NOMO-1 treated with dmso at 0.1 percent for 144 hours (cell line): ENCODE results near the gene SCAPER.

Source experiments
- DNase-seq: peaks from one replicate; lab custom pipeline; 2025; ENCODE audit not compliant: unreplicated experiment; lab: John Stamatoyannopoulos, UW

Gene SCAPER, protein sequence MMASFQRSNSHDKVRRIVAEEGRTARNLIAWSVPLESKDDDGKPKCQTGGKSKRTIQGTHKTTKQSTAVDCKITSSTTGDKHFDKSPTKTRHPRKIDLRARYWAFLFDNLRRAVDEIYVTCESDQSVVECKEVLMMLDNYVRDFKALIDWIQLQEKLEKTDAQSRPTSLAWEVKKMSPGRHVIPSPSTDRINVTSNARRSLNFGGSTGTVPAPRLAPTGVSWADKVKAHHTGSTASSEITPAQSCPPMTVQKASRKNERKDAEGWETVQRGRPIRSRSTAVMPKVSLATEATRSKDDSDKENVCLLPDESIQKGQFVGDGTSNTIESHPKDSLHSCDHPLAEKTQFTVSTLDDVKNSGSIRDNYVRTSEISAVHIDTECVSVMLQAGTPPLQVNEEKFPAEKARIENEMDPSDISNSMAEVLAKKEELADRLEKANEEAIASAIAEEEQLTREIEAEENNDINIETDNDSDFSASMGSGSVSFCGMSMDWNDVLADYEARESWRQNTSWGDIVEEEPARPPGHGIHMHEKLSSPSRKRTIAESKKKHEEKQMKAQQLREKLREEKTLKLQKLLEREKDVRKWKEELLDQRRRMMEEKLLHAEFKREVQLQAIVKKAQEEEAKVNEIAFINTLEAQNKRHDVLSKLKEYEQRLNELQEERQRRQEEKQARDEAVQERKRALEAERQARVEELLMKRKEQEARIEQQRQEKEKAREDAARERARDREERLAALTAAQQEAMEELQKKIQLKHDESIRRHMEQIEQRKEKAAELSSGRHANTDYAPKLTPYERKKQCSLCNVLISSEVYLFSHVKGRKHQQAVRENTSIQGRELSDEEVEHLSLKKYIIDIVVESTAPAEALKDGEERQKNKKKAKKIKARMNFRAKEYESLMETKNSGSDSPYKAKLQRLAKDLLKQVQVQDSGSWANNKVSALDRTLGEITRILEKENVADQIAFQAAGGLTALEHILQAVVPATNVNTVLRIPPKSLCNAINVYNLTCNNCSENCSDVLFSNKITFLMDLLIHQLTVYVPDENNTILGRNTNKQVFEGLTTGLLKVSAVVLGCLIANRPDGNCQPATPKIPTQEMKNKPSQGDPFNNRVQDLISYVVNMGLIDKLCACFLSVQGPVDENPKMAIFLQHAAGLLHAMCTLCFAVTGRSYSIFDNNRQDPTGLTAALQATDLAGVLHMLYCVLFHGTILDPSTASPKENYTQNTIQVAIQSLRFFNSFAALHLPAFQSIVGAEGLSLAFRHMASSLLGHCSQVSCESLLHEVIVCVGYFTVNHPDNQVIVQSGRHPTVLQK (N-terminal part only)

DNA sequence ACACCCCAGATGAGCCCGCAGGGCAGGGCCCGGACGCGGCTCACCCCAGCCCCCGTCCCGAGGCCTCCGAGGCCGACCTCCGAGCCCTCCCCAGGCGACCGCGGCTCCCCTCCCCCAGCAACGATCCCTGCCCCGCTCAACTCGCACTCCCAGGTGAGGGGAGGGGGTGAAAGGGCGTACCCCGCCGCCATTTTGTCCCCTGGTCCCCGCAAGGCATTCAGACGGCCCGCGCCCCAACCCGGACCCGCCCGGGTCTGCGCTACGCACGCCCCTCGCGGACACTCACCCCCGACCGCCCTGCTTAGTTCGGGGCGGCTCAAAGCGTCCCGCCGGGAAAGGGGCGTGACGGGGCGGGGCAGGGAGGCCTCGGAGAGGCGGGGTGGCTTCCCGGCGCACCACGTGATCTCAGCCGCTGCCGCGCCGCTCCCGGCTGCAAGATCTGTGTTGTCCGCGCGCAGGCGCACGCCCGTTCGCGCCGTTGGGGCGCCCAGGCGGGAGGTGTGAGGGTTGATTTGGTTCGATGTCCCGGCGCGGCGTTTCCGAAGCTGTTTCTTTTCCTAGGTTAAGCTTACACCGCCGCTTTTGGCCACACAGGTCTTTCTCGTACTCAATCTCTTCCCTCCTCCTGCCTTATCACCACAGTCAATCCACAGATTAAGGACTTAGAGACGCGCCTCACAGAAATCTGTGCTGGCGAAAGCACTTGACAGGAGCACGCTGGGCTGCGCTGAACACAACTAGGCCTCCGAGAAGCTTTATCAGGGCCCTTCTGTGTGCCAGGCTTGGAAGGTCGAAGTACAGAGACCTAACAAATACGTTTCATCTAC, at the start of gene SCAPER:
Gene SCAPER (minus strand): TSS at position 328 of the 827 bp plus-strand sequence. CDS start 21,523 bp downstream, outside the sequence.
- peak; percentile 85 for DNase-seq

DNA sequence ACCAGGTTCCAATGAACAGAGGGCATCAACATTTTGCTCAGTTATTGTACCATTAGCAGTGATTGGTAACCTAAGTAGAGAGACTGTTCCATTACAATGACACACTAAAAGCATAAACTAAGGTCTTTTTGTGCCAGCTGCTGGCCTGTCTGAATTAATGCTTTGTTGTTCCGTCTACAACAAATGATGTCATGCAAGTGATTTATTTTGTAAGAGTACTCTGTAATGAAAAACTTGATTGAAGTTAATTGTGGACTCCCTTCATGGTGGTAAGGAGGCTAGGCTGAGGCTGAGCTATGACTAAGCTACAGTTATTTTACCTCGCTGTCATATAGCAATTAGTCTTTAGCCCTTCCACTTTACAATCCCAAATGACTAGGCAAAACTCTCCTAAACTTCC, 49.6 kb upstream of the SCAPER start:
- no peak for DNase-seq

DNA sequence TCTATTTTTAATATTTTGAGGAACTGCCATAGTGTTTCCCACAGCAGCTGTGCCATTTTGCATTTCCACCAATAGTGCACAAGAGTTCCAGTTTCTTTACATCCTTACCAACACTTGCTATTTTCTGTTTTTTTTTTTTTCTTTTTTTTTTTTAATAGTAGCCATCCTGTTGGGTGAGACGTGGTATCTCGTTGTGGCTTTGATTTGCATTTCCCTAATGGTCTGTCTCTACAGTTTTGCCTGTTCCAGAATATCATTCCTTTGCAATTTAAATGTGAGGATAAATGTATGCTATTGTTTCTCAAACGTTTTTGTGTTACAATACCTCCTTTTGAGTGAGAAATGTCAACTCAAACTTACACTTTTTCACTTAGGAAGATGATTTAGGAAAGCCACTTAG, 48.8 kb upstream of the SCAPER start:
- no peak for DNase-seq

DNA sequence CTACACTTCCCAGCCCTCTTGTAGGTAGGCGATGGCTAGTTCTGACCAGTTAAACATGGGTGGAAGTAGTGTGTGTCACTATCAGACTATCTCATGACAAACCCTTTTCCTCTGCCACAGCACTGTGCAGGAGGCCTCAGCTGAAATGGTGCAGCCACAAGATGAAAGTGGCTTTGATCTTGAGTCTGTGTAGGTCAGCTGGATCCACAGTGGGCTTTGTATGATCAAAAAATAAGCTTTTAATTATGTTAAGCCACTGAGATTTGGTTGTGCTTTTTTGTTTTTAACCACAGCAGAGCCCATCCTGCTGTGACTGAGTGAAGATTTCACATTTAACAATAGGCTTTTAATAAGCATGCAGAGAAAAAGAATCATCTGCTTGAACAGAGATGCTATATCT, 46.1 kb upstream of the SCAPER start:
- DNase-seq = no peak

DNA sequence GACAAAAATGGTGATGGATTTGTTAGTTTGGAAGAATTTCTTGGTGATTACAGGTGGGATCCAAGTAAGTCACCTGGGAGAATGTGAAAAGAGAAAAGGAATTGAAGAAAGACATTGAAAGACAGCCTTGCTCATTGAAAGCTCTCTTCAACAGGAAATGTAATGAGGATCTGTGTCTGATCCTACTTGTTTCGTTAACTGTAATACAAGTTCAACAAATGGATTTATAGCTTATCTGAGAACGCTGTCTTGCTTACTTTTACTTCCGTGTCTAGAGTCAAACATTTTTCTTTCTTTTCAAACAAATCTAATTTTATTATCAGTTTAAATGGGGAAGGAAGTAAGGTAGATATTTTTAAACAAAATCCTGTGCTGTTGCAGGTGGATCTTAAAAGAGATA, 42.3 kb upstream of the SCAPER start:
- DNase-seq = no peak

DNA sequence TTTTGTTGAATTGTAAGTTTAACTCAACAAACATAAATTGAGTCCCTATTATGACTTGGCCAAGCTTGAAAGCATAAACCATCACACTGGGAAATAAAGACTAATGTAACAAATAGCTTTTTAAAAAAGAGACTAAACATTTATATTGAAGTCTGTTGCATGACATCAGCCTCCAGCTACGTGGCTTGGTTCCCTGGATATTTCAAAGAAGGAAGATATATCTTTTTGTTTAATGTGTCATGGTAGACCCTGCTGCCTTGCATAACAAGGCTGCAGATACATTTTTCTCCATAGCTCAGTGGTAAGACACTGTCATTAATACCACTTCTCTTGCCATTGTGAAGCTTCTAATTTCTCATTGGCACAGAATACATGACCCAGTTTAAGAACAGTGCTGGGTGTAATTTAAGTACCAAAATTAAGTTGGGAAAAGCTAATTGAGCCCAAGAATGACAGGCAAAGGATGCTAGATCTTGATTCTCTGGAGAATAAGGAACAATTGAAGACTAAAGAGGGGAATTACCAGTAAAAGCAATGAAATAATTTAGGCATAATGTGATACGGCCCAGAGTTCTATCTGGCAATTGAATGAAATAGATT, 40.5 kb upstream of the SCAPER start:
- DNase-seq = no peak

DNA sequence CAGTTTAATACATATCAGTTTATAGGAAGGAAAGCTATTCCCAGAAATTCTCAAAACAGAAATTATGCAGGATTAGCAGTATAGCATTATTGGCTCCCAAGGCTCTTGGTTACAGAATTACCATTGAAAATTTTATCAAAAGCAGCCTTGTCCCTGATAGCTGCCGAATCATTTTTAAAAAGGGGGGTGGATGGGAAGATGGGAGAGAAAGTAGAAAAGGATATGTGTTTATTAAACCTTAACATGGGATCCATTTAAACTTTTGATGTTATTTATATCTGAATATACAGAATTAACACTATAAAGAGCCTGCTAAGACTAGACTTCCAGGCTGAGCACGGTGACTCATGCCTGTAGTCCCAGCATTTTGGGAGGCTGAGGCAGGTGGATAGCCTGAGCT, 37.2 kb upstream of the SCAPER start:
- DNase-seq = no peak

DNA sequence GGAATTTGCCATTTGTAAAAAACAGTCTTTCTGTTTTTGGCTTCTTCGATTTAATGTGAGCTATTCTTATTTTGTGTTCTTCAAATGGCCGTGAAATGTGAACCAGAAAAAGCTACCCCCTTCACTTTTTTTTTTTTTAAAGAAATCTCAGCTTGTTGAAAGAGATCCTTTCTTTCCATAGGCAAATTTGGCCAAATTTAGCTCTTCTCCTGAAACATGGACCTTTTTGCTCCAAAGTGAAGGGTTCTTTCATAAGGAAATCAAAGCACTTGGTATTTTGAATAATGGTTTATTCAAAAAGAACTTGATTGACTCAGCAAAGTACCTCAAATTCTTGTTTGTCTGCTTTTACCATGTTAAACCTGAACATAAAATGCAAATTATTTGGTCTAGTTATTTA, 36.5 kb upstream of the SCAPER start:
- no peak for DNase-seq

DNA sequence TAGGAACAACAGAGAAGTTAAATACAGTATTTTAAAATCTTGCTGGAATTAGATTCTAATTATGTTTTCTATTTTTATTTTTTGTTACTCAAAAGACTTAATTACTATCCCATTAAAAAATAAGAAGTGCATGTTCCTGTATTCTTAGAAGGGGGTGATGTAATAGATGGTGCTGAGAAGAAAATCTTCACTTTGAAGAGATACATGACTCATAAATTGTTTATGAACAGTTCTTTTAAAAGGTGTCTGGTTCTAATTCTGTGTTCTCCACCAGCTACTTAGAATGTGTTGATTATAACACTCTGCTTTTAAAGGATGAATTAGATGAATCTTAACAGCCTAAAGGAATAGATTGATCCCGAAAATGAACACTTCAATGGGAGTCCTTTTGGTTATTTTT, 34.6 kb upstream of the SCAPER start:
- peak; percentile 43 for DNase-seq

DNA sequence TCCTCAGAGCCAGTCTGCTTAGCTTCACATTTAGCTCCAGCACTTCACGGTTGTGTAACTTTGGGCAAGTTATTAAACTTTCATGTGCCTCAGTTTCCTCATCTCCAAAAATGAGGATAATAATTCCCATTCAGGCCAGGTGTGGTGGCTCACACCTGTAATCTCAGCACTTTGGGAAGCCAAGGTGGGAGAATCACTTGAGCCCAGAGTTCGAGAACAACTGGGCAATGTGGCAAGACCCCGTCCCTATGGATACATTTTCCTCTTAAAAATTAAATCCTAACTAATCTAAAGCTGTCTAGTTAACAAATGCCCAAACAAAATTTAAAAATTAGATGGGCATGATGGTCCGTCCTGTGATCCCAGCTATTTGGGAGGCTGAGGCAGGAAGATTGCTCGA, 33.6 kb upstream of the SCAPER start:
- DNase-seq = no peak

DNA sequence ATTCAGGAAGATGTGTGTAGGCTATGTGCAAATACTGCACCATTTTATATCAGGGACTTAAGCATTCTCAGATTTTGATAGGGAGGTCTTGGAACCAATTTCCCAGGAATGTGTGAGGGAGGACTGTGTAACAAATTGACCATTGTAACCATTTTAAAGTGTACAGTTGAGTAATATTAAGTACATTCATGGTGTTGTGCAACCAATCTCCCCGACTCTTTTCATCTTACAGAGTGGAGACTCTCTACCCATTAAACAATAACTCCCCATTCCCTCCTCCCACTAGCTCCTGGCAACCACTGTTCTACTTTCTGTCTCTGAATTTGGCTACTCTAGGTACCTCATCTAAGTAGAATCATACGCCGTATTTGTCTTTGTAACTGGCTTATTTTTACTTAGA, 31.5 kb upstream of the SCAPER start:
- DNase-seq = no peak

DNA sequence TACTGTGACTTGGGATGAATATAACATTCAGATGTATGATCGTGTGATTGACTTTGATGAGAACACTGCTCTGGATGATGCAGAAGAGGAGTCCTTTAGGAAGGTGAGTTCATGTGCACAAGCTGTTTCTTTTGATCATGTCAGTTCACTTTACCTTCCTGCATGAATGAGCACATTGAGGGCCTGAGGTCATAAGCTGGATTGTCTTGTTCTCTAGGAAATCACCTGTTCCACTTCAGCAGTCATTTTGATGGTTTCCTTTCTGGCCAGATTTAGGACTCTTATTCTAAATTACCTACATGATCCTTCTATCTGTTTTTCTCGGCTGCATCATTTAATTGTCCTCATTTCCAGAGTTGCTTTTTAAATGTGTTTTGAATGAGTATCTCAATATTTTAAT, 30.5 kb upstream of the SCAPER start:
- DNase-seq = no peak

DNA sequence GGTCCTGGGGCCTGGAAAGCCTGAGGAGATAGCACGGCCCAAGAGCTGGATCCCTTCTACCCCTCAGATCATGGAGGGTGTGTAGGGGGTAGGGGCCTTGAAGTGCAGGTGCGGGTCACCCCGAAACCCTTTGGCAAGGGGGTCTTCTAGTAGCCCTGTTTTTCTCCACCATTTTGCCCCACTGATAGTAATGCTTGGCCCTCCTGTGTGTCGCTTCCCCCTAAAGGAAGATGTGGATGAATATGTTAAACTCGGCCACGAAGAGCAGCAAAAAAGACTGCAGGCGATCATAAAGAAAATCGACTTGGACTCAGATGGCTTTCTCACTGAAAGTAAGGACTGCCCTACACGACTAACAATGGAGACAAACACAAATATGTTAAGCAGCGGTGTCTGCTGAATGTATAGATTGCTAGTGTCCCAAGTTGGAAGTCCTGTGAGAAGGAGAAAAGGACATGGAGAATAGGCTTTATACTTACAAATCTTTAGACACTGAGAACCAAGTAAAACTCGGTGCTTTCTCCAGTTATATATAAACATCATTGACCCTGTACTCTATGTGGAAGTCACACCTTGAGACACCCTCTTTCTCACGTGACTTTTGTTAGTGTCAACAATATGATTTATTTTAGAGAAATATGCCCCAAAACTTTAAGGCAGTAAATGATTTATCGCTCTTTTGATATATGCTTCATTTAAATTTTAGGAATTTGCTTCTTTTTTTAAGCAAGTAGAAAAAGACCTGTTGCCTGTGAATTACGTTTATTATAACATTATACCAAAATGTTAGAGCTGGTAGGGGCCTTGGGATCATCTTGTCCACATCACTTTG, 27.2 kb upstream of the SCAPER start:
- peak; percentile 10 for DNase-seq

DNA sequence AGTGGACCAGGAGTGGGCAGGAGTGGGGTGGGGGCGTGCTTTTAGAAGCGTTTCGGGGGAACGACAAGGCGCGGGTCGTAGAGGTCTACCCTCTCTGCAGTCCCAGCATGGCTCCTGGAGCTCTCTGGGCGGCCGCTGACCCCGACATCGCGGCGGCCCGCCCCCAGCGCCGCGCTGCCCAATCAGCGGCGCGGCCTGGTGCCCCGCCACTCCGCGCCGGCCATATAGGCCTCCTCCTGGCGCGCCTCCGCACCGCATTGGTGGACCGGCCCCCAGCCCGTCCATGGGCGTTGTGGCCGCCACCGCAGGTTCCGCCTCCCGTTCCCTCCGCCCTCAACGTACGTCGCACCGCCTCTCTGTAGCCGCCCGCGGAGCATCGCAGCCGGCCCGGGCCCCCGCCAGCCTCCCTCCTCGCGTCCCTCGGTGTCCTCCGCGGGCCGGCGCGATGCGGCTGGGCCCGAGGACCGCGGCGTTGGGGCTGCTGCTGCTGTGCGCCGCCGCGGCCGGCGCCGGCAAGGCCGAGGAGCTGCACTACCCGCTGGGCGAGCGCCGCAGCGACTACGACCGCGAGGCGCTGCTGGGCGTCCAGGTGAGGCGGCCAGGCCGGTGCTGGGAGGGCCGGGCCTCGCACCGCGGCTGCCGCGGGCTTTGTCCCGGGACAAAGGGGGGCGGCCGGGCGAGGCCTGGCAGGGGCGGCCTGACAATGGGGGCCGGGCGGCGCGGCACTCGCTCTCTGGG, 26.4 kb upstream of the SCAPER start, which contains the start of gene RCN2:
Gene RCN2 (plus strand): TSS at position 353 of the 738 bp plus-strand sequence. CDS start 93 bp downstream, at position 446.
- DNase-seq = peak; percentile 92

DNA sequence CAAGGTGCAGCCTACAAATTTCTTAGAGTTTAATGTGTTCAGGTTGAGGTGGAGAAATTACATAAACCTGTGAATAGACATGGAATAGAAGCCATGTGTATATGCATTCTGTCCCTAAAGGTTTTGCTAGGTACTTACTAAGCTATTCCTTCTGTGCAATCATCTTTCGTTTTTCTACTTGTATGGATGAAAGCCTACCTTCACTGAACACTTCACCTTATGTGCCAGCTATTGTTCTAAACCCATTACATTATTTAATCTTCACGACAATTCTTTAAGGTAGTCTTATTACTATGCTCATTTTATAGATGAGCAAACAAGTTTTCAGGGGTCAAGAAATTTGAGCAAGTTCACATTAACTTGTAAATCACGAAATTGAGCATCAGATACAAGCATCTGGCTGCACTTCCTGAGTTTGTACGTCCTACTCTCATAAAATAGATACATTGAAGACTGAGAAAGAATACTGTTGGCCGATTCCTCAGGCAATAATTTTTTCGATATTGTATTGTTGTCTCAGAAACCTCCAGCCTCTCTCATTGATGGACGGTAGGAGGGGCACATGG, 25.8 kb upstream of the SCAPER start:
- no peak for DNase-seq

DNA sequence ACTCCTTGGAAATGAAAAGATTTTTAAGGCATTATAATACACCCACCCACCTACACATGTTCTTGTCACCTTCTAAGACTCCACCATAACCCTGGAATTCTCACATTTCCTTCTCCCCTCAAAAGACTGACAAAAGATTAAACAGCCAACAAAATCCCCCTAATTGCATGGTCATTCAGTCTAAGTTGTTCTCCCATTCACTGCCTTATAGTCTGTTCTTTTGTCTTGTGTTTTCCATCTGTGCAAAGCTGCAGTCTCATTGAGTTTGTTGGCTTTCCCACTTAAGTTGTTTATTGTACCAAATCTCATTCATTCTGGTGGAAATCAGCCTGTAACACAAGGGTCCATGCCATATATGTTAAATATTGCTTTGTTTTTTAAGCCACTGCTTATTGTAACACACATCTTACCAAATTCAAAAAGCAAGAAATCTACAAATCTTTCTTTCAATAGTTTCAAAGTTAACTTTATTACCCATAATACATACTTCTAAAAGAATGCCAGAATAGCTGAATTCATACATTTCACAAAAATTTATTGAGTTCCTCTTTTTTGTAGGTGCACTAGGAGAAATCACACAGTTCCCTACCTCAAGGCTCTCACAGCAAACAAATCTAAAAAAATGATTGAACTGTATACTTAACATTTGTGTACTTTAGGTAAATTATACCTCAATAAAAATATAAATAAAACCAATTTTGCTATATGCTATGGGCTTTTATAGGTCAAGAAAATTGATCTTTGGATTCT, 24.0 kb upstream of the SCAPER start:
- DNase-seq = no peak

DNA sequence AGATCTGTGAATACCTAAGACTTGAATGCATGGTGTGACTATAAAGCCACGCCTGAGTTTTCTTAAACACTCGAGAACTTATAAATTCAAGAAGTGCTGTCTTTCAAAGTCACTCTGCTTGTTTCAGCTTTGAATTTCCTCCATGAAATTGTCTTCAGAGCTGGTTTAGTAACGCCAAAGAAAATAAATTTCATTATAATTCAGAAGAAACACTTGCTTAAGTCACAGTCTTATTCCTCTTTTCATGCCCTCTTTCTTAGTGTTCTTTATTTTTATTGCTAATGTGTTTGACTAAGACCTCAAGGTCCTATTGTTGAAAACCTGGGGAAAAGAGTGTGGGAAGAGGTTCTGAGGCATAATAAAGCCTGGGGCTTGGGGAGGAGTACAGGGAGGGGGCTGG, 23.1 kb upstream of the SCAPER start:
- no peak for DNase-seq
